Mucosa of stomach (tissue), 1 donor: ENCODE data around the gene F8A1.
"Not testable (repeated sequence)": the region's sequence is repeated elsewhere in the genome, so short reads cannot be mapped to it uniquely, and the experiment has no call there.

Source experiments
- H3K27me3 ChIP-seq: one replicate; pipeline ENCODE4 v1.7.0; 2013; ENCODE audit warnings: mild to moderate bottlenecking, low read length; ENCODE audit not compliant: control insufficient read depth, insufficient read depth
- H3K36me3 ChIP-seq: one replicate; pipeline ENCODE4 v1.7.0; 2013; ENCODE audit warnings: low read length; ENCODE audit not compliant: control insufficient read depth, insufficient read depth
- H3K4me1 ChIP-seq: one replicate; pipeline ENCODE4 v1.7.0; 2013; ENCODE audit warnings: mild to moderate bottlenecking, low read length; ENCODE audit not compliant: control insufficient read depth, insufficient read depth
- H3K4me3 ChIP-seq: one replicate; pipeline ENCODE4 v1.7.0; 2013; ENCODE audit warnings: low read length
- H3K9ac ChIP-seq: one replicate; pipeline ENCODE4 v1.7.0; 2013; ENCODE audit warnings: mild to moderate bottlenecking, low read length, moderate library complexity
- H3K9me3 ChIP-seq: one replicate; pipeline ENCODE4 v1.7.0; 2013; ENCODE audit warnings: mild to moderate bottlenecking, low read length, moderate library complexity; ENCODE audit not compliant: control insufficient read depth
- donor health status: Pancreatic carcinoma.

F8A1 gene

DNA sequence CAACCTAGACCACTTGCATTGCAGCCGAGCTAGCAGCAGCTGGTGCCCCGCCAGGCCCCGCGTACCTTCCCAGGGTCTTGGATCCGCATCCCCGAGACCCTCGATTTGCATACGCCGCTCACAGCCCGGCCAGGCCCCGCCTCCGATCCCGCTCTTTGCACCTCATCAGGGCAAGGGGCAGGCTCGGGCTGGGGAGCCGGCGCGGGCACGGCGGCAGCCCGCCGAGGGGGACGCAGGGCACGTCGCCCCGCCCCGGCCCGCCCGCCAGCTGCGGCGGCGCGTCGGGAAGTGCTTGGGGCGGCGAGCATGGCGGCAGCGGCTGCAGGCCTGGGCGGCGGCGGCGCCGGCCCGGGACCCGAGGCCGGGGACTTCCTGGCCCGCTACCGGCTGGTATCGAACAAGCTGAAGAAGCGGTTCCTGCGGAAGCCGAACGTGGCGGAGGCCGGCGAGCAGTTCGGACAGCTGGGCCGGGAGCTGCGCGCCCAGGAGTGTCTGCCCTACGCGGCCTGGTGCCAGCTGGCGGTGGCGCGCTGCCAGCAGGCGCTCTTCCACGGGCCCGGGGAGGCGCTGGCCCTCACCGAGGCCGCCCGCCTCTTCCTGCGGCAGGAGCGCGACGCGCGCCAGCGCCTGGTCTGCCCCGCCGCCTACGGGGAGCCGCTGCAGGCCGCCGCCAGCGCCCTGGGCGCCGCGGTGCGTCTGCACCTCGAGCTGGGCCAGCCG lies at the start of gene F8A1:
F8A1 (plus strand) TSS at position 287 of the 720 bp plus-strand sequence; CDS start at position 307, 20 bp downstream.
- H3K4me1 ChIP-seq, H3K4me3 ChIP-seq, H3K36me3 ChIP-seq, H3K9me3 ChIP-seq, H3K27me3 ChIP-seq, H3K9ac ChIP-seq: not testable (repeated sequence)

- Histone ChIP-seq H3K9me3 (no peaks in the 10 kb centered on the region), H3K27me3 (no peaks in the 10 kb centered on the region), H3K36me3 (no peaks in the 10 kb centered on the region), H3K4me3 (no peak overlapping the region), H3K4me1 (no peaks in the 10 kb centered on the region), H3K9ac (no peak overlapping the region)
These were observed 45.3 kb upstream of the F8A1 start for GRCh38 chrX:154840856-154841255.

DNA sequence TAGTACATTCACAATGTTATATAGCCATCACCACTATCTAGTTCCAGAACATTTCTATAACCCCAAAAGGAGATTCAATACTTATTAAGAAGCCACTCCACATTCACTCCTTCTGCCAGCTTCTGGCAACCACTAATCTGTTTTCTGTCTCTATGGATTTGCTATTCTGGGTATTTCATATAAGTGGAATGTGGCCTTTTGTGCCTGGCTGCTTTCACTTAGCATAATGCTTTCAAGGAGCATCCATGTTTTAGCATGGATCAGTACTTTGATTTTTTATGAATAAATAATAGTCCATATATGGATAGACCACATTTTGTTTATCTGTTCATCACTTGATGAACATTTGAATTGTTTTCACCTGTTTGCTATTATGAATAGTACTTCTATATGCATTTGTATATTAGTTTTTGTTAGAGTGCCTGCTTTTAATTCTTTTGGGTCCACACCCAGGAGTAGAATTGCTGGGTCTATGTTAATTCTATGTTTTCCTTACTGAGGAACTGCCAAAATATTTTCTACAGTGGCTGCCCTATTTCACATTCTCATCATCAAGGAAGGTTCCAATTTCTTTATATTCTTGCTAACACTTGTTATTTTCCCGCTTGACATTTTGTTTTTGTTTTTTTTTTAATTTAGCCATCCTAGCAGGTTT lies 35.1 kb upstream of the F8A1 start:
- Histone ChIP-seq H3K27me3 (no peaks in the 10 kb centered on the region), H3K4me1 (no peaks in the 10 kb centered on the region), H3K9ac (no peak overlapping the region), H3K36me3 (no peaks in the 10 kb centered on the region), H3K9me3 (no peaks in the 10 kb centered on the region), H3K4me3 (no peak overlapping the region)

DNA sequence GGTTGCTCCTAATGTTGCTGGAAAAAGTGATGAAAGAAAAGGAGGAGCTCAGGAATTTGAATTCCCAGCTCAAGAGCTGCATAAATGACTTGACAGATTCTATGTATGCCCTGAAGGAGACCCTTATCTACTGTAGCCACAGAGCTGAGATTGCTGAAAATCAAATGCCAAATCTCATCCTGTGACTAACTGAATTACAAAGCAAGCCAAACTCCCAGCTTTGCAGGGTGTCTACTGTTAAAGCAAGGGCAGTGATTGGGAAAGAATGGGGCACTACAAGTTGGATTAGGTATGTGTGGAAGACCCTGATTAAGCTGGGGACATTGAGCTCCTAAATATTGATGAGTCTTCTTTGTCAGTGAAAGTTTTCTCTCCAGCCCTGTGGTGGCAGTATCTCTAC lies 30.9 kb upstream of the F8A1 start:
- Histone ChIP-seq H3K4me1 (no peaks in the 10 kb centered on the region), H3K9me3 (no peaks in the 10 kb centered on the region)

DNA sequence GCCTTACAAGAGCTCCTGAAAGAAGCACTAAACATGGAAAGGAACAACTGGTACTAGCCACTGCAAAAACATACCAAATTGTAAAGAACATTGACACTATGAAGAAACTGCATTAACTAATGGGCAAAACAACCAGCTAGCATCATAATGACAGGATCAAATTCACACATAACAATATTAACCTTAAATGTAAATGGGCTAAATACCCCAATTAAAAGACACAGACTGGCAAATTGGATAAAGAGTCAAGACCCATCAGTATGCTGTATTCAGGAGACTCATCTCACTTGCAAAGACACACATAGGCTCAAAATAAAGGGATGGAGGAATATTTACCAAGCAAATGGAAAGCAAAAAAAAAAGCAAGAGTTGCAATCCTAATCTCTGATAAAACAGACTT lies 17.6 kb upstream of the F8A1 start:
- H3K27me3 ChIP-seq, H3K36me3 ChIP-seq, H3K4me1 ChIP-seq, H3K9ac ChIP-seq, H3K4me3 ChIP-seq, H3K9me3 ChIP-seq: not testable (repeated sequence)

More for the DNA sequence above, 30.9 kb upstream of the F8A1 start:
- no peaks in the 10 kb centered on the region for H3K27me3 ChIP-seq
- H3K4me3 ChIP-seq, result no peak overlapping the region
- H3K9ac ChIP-seq, result no peak overlapping the region
- no peaks in the 10 kb centered on the region for H3K36me3 ChIP-seq

- H3K9ac ChIP-seq, result no peak overlapping the region
- no peak overlapping the region for H3K4me3 ChIP-seq
- no peaks in the 10 kb centered on the region for H3K4me1 ChIP-seq
- no peaks in the 10 kb centered on the region for H3K9me3 ChIP-seq
- no peaks in the 10 kb centered on the region for H3K27me3 ChIP-seq
- no peaks in the 10 kb centered on the region for H3K36me3 ChIP-seq
These were observed 12.8 kb upstream of the F8A1 start for GRCh38 chrX:154873329-154873728.

- H3K4me1 ChIP-seq, H3K36me3 ChIP-seq, H3K9ac ChIP-seq, H3K27me3 ChIP-seq, H3K9me3 ChIP-seq, H3K4me3 ChIP-seq: not testable (repeated sequence)
These were observed 2.1 kb upstream of the F8A1 start for GRCh38 chrX:154884069-154884468.

DNA sequence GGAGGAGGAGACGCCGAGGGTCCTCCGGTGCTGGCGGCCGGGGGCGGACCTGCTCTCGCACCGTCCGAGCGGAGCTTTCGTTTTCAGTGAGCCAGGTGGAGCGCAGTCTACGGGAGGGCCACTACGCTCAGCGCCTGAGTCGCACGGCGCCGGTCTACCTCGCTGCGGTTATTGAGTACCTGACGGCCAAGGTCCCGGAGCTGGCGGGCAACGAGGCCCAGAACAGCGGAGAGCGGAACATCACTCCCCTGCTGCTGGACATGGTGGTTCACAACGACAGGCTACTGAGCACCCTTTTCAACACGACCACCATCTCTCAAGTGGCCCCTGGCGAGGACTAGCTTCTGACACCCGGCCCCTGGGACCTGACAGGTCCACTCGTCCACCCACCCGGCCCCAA lies 1.1 kb upstream of the F8A1 start:
- H3K9ac ChIP-seq, H3K27me3 ChIP-seq, H3K4me3 ChIP-seq, H3K36me3 ChIP-seq, H3K4me1 ChIP-seq, H3K9me3 ChIP-seq: not testable (repeated sequence)

GRCh38 chrX:154885549-154885948 lies 606 bp upstream of the F8A1 start:
- H3K9ac ChIP-seq, H3K9me3 ChIP-seq, H3K4me1 ChIP-seq, H3K4me3 ChIP-seq, H3K27me3 ChIP-seq, H3K36me3 ChIP-seq: not testable (repeated sequence)

DNA sequence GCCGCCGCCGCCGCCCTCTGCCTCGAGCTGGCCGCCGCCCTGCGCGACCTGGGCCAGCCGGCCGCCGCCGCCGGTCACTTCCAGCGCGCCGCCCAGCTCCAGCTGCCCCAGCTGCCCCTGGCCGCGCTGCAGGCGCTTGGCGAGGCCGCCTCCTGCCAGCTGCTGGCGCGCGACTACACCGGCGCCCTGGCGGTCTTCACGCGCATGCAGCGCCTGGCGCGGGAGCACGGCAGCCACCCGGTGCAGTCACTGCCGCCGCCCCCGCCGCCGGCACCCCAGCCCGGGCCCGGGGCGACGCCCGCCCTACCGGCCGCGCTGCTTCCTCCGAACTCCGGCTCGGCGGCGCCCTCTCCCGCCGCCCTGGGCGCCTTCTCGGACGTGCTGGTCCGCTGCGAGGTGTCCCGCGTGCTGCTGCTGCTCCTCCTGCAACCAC lies 650 bp downstream of the F8A1 start:
- H3K36me3 ChIP-seq, H3K9ac ChIP-seq, H3K4me1 ChIP-seq, H3K27me3 ChIP-seq, H3K4me3 ChIP-seq, H3K9me3 ChIP-seq: not testable (repeated sequence)

DNA sequence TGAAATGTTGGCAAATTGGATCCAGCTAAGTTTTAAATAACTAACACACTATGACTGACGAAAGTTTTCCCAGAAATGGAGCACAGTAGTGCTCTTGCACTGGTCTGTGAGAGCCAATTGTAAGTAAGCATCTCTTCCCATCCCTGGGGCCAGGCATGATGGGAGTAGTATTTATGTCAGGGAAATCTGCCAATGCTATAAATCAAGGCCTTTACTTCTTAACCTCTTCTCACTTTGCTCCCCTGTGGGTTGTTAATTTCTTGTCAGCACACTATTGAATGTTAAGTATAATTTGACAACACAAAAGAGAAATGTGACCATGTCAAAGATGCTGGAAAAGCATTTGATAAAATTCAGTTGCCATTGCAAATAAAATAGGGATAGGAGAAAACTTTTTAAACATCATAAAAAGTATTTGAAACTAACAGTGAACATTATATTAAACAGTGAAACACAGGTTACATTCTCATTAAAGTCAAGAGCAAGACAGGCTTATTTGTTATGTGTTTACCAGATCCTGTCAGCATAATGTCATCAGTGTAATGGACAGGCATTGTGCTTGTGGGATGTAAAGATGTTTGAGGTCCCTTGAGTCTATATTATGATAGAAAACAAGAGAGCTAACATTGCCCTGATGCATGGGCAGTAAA lies 5.0 kb downstream of the F8A1 start:
- Histone ChIP-seq H3K27me3 (no peaks in the 10 kb centered on the region), H3K9ac (no peak overlapping the region), H3K36me3 (no peaks in the 10 kb centered on the region), H3K4me3 (no peak overlapping the region), H3K9me3 (no peaks in the 10 kb centered on the region), H3K4me1 (no peaks in the 10 kb centered on the region)

- Histone ChIP-seq H3K4me3 (no peak overlapping the region), H3K27me3 (no peaks in the 10 kb centered on the region), H3K36me3 (no peaks in the 10 kb centered on the region), H3K4me1 (no peaks in the 10 kb centered on the region), H3K9me3 (no peaks in the 10 kb centered on the region), H3K9ac (no peak overlapping the region)
These were observed 6.1 kb downstream of the F8A1 start for GRCh38 chrX:154892296-154892695.
